Subcutaneous preadipocyte (primary cell): ENCODE data around the gene RNF182. TPM values are rescaled to one million over a fixed set of nuclear protein-coding genes. Genes with fewer than 3 reads are reported as not detected.

Experiments used
- total RNA-seq: library from RNA; depleted of rRNA; stranded (reverse); fragments of >200 nt; gene quantifications from 2 replicates; pipeline ENCODE4 v1.2.3, GENCODE V29; 2012

The RNF182 gene
- 1.8 and 5.5 TPM in 2 replicates for total RNA-seq

GRCh38 chr6:13924949-13925881, at the start of gene RNF182:
RNF182 (plus strand) TSS chr6:13924952; CDS start chr6:13977120, 52,168 bp downstream.

Other genes with a start within 250 kb of the RNF182 start
- gene RANBP9, start 213.1 kb upstream of the RNF182 start, total RNA-seq: 23.5 and 27.6 TPM in 2 replicates
- 9.2 and 15.8 TPM in 2 replicates for gene MCUR1, start 110.4 kb upstream of the RNF182 start, total RNA-seq
- gene CD83, start 192.8 kb downstream of the RNF182 start, total RNA-seq: 1.8 and 3.9 TPM in 2 replicates